ENCODE data around the gene TOPBP1.
"Not testable (repeated sequence)": the region's sequence is repeated elsewhere in the genome, so short reads cannot be mapped to it uniquely, and the experiment has no call there.

TOPBP1 gene

GRCh38 chr3:133661454-133662277 is at the start of gene TOPBP1:
TSS of gene TOPBP1 (minus strand) at chr3:133661941. CDS start at chr3:133661127, 814 bp downstream.
- peak; percentile 82 to 86 (median 85) for DNase-seq (ENCODE audit: low read depth in 2 of 3, low spot score in 1 of 3)

- no peak for DNase-seq (ENCODE audit: low read depth in 2 of 3, low spot score in 1 of 3)
Measured at GRCh38 chr3:133711013-133711412, 49.3 kb upstream of the TOPBP1 start.

GRCh38 chr3:133709139-133709750 is 47.5 kb upstream of the TOPBP1 start:
- DNase-seq (ENCODE audit: low read depth in 2 of 3, low spot score in 1 of 3), result no peak

GRCh38 chr3:133706033-133706432 is 44.3 kb upstream of the TOPBP1 start:
- DNase-seq (ENCODE audit: low read depth in 2 of 3, low spot score in 1 of 3), result no peak

GRCh38 chr3:133703915-133704314 is 42.2 kb upstream of the TOPBP1 start:
- DNase-seq (ENCODE audit: low read depth in 2 of 3, low spot score in 1 of 3), result no peak

GRCh38 chr3:133701435-133702358 is 40.0 kb upstream of the TOPBP1 start:
- DNase-seq (ENCODE audit: low read depth in 2 of 3, low spot score in 1 of 3), result no peak

GRCh38 chr3:133700351-133700750 is 38.6 kb upstream of the TOPBP1 start:
- DNase-seq (ENCODE audit: low read depth in 2 of 3, low spot score in 1 of 3), result no peak

- DNase-seq (ENCODE audit: low read depth in 2 of 3, low spot score in 1 of 3), result no peak
Measured at GRCh38 chr3:133699903-133700302, 38.2 kb upstream of the TOPBP1 start.

- no peak for DNase-seq (ENCODE audit: low read depth in 2 of 3, low spot score in 1 of 3)
Measured at GRCh38 chr3:133699467-133699866, 37.7 kb upstream of the TOPBP1 start.

GRCh38 chr3:133697960-133698359 is 36.2 kb upstream of the TOPBP1 start:
- no peak for DNase-seq (ENCODE audit: low read depth in 2 of 3, low spot score in 1 of 3)

GRCh38 chr3:133695560-133696171 is 33.9 kb upstream of the TOPBP1 start:
- DNase-seq (ENCODE audit: low read depth in 2 of 3, low spot score in 1 of 3), result no peak

- DNase-seq (ENCODE audit: low read depth in 2 of 3, low spot score in 1 of 3), result no peak
Measured at GRCh38 chr3:133694288-133695268, 32.8 kb upstream of the TOPBP1 start.

- no peak for DNase-seq (ENCODE audit: low read depth in 2 of 3, low spot score in 1 of 3)
Measured at GRCh38 chr3:133693821-133694220, 32.1 kb upstream of the TOPBP1 start.

- DNase-seq (ENCODE audit: low read depth in 2 of 3, low spot score in 1 of 3), result no peak
Measured at GRCh38 chr3:133692759-133693158, 31.0 kb upstream of the TOPBP1 start.

- no peak for DNase-seq (ENCODE audit: low read depth in 2 of 3, low spot score in 1 of 3)
Measured at GRCh38 chr3:133691273-133692107, 29.7 kb upstream of the TOPBP1 start.

- DNase-seq (ENCODE audit: low read depth in 2 of 3, low spot score in 1 of 3), result not testable (repeated sequence)
Measured at GRCh38 chr3:133677993-133678392, 16.3 kb upstream of the TOPBP1 start.

GRCh38 chr3:133676336-133677118 is 14.8 kb upstream of the TOPBP1 start:
- no peak for DNase-seq (ENCODE audit: low read depth in 2 of 3, low spot score in 1 of 3)

GRCh38 chr3:133675631-133676335 is 14.0 kb upstream of the TOPBP1 start:
- no peak for DNase-seq (ENCODE audit: low read depth in 2 of 3, low spot score in 1 of 3)
